ENCODE data around the gene LBP. TPM values are rescaled to one million over a fixed set of nuclear protein-coding genes. Genes with fewer than 3 reads are reported as not detected.
A peak's percentile ranks its signal among the peaks of the same experiment; 100 is the strongest.
"Not testable (repeated sequence)": the region's sequence is repeated elsewhere in the genome, so short reads cannot be mapped to it uniquely, and the experiment has no call there.

The LBP gene
- total RNA-seq, 1 experiment from 2014 or later: not detected

- peaks cover 6% of the 10 kb centered on the region for H3K9me3 ChIP-seq (ENCODE audit: low read depth, low read length, poor library complexity, severe bottlenecking)
- peaks cover 28% of the 10 kb centered on the region for H3K27me3 ChIP-seq (replicated peaks; ENCODE audit: insufficient read depth, low read depth, low read length, poor library complexity)
- intact Hi-C loops (cut with micrococcal nuclease; ENCODE audit: unreplicated experiment): no loop called here
- H3K4me3 ChIP-seq (ENCODE audit: low read depth, low read length, poor library complexity, severe bottlenecking): no peak overlapping the region
- no peak for DNase-seq (ENCODE audit: low spot score)
- TF ChIP-seq EZH2 (IDR thresholded peaks at IDR 0.05; ENCODE audit: borderline replicate concordance, low read depth, low read length, poor library complexity, severe bottlenecking): no peak
- no peak for TF ChIP-seq CTCF (conservative IDR thresholded peaks at IDR 0.05; ENCODE audit: low read depth, low read length)
- no TSS peak for BruUV-seq (replicated peaks)
- no peak overlapping the region for H3K27ac ChIP-seq (ENCODE audit: low read depth, low read length, poor library complexity, severe bottlenecking)
- CTCF ChIA-PET: no interaction called here
- H3K36me3 ChIP-seq (ENCODE audit: insufficient read depth, low read length, poor library complexity, severe bottlenecking): no peaks in the 10 kb centered on the region
- POLR2A ChIA-PET (ENCODE audit: low non-redundant PET): no interaction called here
- H3K4me1 ChIP-seq (ENCODE audit: insufficient read depth, low read length, poor library complexity, severe bottlenecking): no peaks in the 10 kb centered on the region
Measured at GRCh38 chr20:38336726-38337125, 9.6 kb upstream of the LBP start.

- peak; percentile 21 for DNase-seq (ENCODE audit: low spot score)
- ChIA-PET CTCF (no interaction called here), POLR2A (ENCODE audit: low non-redundant PET) (no interaction called here)
- peaks cover 6% of the 10 kb centered on the region for H3K9me3 ChIP-seq (ENCODE audit: low read depth, low read length, poor library complexity, severe bottlenecking)
- H3K36me3 ChIP-seq (ENCODE audit: insufficient read depth, low read length, poor library complexity, severe bottlenecking): no peaks in the 10 kb centered on the region
- H3K27ac ChIP-seq (ENCODE audit: low read depth, low read length, poor library complexity, severe bottlenecking): no peak overlapping the region
- intact Hi-C loops (cut with micrococcal nuclease; ENCODE audit: unreplicated experiment): no loop called here
- TF ChIP-seq EZH2 (IDR thresholded peaks at IDR 0.05; ENCODE audit: borderline replicate concordance, low read depth, low read length, poor library complexity, severe bottlenecking) (no peak), CTCF (conservative IDR thresholded peaks at IDR 0.05; ENCODE audit: low read depth, low read length) (peak; percentile 49)
- peaks cover 22% of the 10 kb centered on the region for H3K27me3 ChIP-seq (replicated peaks; ENCODE audit: insufficient read depth, low read depth, low read length, poor library complexity)
- no peaks in the 10 kb centered on the region for H3K4me1 ChIP-seq (ENCODE audit: insufficient read depth, low read length, poor library complexity, severe bottlenecking)
- no peak overlapping the region for H3K4me3 ChIP-seq (ENCODE audit: low read depth, low read length, poor library complexity, severe bottlenecking)
- BruUV-seq (replicated peaks): no TSS peak
Measured at GRCh38 chr20:38337561-38338140, 8.6 kb upstream of the LBP start.

GRCh38 chr20:38338849-38339520 is 7.3 kb upstream of the LBP start:
- TF ChIP-seq EZH2 (IDR thresholded peaks at IDR 0.05; ENCODE audit: borderline replicate concordance, low read depth, low read length, poor library complexity, severe bottlenecking) (no peak), CTCF (conservative IDR thresholded peaks at IDR 0.05; ENCODE audit: low read depth, low read length) (0 out of 2 replicates have a peak, but pooled peaks have one; percentile 31)
- DNase-seq (ENCODE audit: low spot score): no peak
- no peaks in the 10 kb centered on the region for H3K36me3 ChIP-seq (ENCODE audit: insufficient read depth, low read length, poor library complexity, severe bottlenecking)
- no peak overlapping the region for H3K27ac ChIP-seq (ENCODE audit: low read depth, low read length, poor library complexity, severe bottlenecking)
- BruUV-seq (replicated peaks): no TSS peak
- intact Hi-C loops (cut with micrococcal nuclease; ENCODE audit: unreplicated experiment): loop anchor here (1.0 kb wide), 1 partner anchor 69 kb away; no protein-coding TSS in a partner anchor
- H3K4me1 ChIP-seq (ENCODE audit: insufficient read depth, low read length, poor library complexity, severe bottlenecking): no peaks in the 10 kb centered on the region
- ChIA-PET CTCF (interaction anchor here (1.9 kb wide), 1 partner anchor 70 kb away, joined by 6 read pairs; no protein-coding TSS in a partner anchor), POLR2A (ENCODE audit: low non-redundant PET) (no interaction called here)
- peaks cover 18% of the 10 kb centered on the region for H3K27me3 ChIP-seq (replicated peaks; ENCODE audit: insufficient read depth, low read depth, low read length, poor library complexity)
- no peak overlapping the region for H3K4me3 ChIP-seq (ENCODE audit: low read depth, low read length, poor library complexity, severe bottlenecking)
- peaks cover 6% of the 10 kb centered on the region for H3K9me3 ChIP-seq (ENCODE audit: low read depth, low read length, poor library complexity, severe bottlenecking)

GRCh38 chr20:38339521-38339896 is 6.8 kb upstream of the LBP start:
- H3K4me3 ChIP-seq (ENCODE audit: low read depth, low read length, poor library complexity, severe bottlenecking); H3K27ac ChIP-seq (ENCODE audit: low read depth, low read length, poor library complexity, severe bottlenecking); BruUV-seq (replicated peaks); H3K4me1 ChIP-seq (ENCODE audit: insufficient read depth, low read length, poor library complexity, severe bottlenecking); POLR2A ChIA-PET (ENCODE audit: low non-redundant PET); H3K36me3 ChIP-seq (ENCODE audit: insufficient read depth, low read length, poor library complexity, severe bottlenecking); H3K9me3 ChIP-seq (ENCODE audit: low read depth, low read length, poor library complexity, severe bottlenecking); DNase-seq (ENCODE audit: low spot score): not testable (repeated sequence)
- intact Hi-C loops (cut with micrococcal nuclease; ENCODE audit: unreplicated experiment): loop anchor here (1.0 kb wide), 1 partner anchor 69 kb away; no protein-coding TSS in a partner anchor
- CTCF ChIA-PET: interaction anchor here (1.9 kb wide), 1 partner anchor 69 kb away, joined by 6 read pairs; no protein-coding TSS in a partner anchor
- H3K27me3 ChIP-seq (replicated peaks; ENCODE audit: insufficient read depth, low read depth, low read length, poor library complexity): peaks cover 13% of the 10 kb centered on the region

Data from A673 (cell line).